Heart left ventricle (tissue), 13 donors: ENCODE measurements around the gene FREM1.

Source experiments
- POLR2A ChIP-seq, 2 donors: fragments of 450-650 bp; IDR thresholded peaks; one replicate each; pipeline ENCODE4 v1.6.1; 2017; ENCODE audit warnings: antibody characterized with exemption in 2 of 2, mild to moderate bottlenecking in 2 of 2, moderate library complexity in 2 of 2
- TF ChIP-seq, protein P1 (sequence below), 12 donors: fragments of 200-600 bp; sonication (generic) in 4 of 12; IDR thresholded peaks; one replicate each; pipeline versions ENCODE4 v1.5.0 to v1.8.0; 2018 to 2022; ENCODE audit warnings: antibody characterized with exemption in 12 of 12, mild to moderate bottlenecking in 5 of 12
- donor health status: ischemic (EF 13 %, LVEDD 7.1; RV severe dilation, severe dysfunction).
- donor health status: DM: no; HTN: yes; CAD: no.
- donor health status: DM: no; HTN: no; CAD: no.
- donor health status: ischemic (EF 25% LVEDD 6.9; RV normal size, moderate dysfunction).
- donor health status: ischemic (EF 25% LVEDD 5.7; RV mildly dilated, moderate dysfunction).
- donor health status: ischemic (EF 35%, LVEDD 5.7; RV mildly dilated, moderate dysfunction).
- donor health status: nonischemic (EF 11% LVEDD 7.7; RV severe dilation, severe dysfunction).
- donor health status: DM: yes; HTN: yes; CAD: no.
- donor health status: PGD.
- donor health status: ischemic (EF 29% LVEDD 5.4; RV normal size, mild dysfunction).
- donor health status: nonischemic (EF 23%, LVEDD 6.1; RV moderate dilation, normal function).

DNA sequence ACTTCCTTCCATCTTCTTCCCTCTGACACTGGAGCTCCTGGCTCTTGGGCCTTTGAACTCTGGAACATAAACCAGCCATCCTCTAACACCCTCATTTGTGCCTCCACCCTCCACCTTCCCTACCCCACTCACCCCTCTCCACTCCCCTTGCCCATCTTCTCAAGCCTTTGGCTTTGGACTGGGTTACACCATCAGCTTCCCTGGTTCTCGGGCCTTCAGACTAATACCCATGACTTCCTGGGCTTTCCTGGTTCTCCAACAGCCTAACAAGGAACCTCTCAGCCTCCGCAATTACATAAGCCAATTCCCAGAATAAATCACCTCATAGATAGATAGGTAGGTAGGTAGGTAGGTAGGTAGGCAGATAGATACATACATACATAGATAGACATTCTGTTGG, 67.1 kb downstream of the FREM1 start:
- TF ChIP-seq, protein P1, sequence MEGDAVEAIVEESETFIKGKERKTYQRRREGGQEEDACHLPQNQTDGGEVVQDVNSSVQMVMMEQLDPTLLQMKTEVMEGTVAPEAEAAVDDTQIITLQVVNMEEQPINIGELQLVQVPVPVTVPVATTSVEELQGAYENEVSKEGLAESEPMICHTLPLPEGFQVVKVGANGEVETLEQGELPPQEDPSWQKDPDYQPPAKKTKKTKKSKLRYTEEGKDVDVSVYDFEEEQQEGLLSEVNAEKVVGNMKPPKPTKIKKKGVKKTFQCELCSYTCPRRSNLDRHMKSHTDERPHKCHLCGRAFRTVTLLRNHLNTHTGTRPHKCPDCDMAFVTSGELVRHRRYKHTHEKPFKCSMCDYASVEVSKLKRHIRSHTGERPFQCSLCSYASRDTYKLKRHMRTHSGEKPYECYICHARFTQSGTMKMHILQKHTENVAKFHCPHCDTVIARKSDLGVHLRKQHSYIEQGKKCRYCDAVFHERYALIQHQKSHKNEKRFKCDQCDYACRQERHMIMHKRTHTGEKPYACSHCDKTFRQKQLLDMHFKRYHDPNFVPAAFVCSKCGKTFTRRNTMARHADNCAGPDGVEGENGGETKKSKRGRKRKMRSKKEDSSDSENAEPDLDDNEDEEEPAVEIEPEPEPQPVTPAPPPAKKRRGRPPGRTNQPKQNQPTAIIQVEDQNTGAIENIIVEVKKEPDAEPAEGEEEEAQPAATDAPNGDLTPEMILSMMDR (IDR thresholded peaks at IDR 0.05) = no peak
- no peak for TF ChIP-seq POLR2A (IDR thresholded peaks at IDR 0.05)
